ENCODE measurements around the gene NMT1.

The NMT1 gene

GRCh38 chr17:45060797-45061605 is at the start of gene NMT1:
Gene NMT1 (plus strand): TSS chr17:45061317. CDS start chr17:45061330, 13 bp downstream.
- Histone ChIP-seq H3K36me3 (ENCODE audit: insufficient read depth, low read length) (peaks cover 18% of the 10 kb centered on the region), H3K4me2 (ENCODE audit: insufficient read depth, low read length) (peak within 1 kb of the TSS; percentile 96), H4K20me1 (ENCODE audit: insufficient read depth, low read length) (peaks cover 20% of the 10 kb centered on the region), H3K79me2 (ENCODE audit: insufficient read depth, low read length) (peaks cover 75% of the 10 kb centered on the region), H3K27me3 (ENCODE audit: insufficient read depth, low read length, poor library complexity) (no peaks in the 10 kb centered on the region), H2AFZ (ENCODE audit: low read depth, low read length) (peak within 1 kb of the TSS; percentile 85), H3K9me3 (ENCODE audit: insufficient read depth, low read length, severe bottlenecking) (no peaks in the 10 kb centered on the region), H3K4me3 (ENCODE audit: low read depth in 1 of 2, low read length in 2 of 2) (peak within 1 kb of the TSS; percentile 75 to 85), H3K4me1 (ENCODE audit: insufficient read depth, low read length) (peaks cover 36% of the 10 kb centered on the region), H3K27ac (ENCODE audit: low read length) (peak within 1 kb of the TSS; percentile 95), H3K9ac (ENCODE audit: low read depth, low read length) (peak within 1 kb of the TSS; percentile 86)
- ATAC-seq (ENCODE audit: insufficient read depth, low read depth) (peak; percentile 88), DNase-seq (peak; percentile 99)
- no peak for TF ChIP-seq CTCF (IDR thresholded peaks at IDR 0.05; ENCODE audit: borderline replicate concordance, extremely low read depth, low read length, poor library complexity, severe bottlenecking)
- no peak for TF ChIP-seq EZH2 (IDR thresholded peaks at IDR 0.05; ENCODE audit: borderline replicate concordance, low read depth, low read length, severe bottlenecking)

- Histone ChIP-seq H3K4me3 (ENCODE audit: low read depth in 1 of 2, low read length in 2 of 2) (no peak overlapping the region), H3K27ac (ENCODE audit: low read length) (no peak overlapping the region), H2AFZ (ENCODE audit: low read depth, low read length) (no peak overlapping the region), H3K36me3 (ENCODE audit: insufficient read depth, low read length) (no peaks in the 10 kb centered on the region), H3K4me1 (ENCODE audit: insufficient read depth, low read length) (no peaks in the 10 kb centered on the region), H4K20me1 (ENCODE audit: insufficient read depth, low read length) (no peaks in the 10 kb centered on the region), H3K9ac (ENCODE audit: low read depth, low read length) (no peak overlapping the region), H3K4me2 (ENCODE audit: insufficient read depth, low read length) (no peak overlapping the region), H3K27me3 (ENCODE audit: insufficient read depth, low read length, poor library complexity) (no peaks in the 10 kb centered on the region), H3K79me2 (ENCODE audit: insufficient read depth, low read length) (no peaks in the 10 kb centered on the region), H3K9me3 (ENCODE audit: insufficient read depth, low read length, severe bottlenecking) (no peaks in the 10 kb centered on the region)
- DNase-seq = no peak
- TF ChIP-seq CTCF (IDR thresholded peaks at IDR 0.05; ENCODE audit: borderline replicate concordance, extremely low read depth, low read length, poor library complexity, severe bottlenecking) = no peak
- TF ChIP-seq EZH2 (IDR thresholded peaks at IDR 0.05; ENCODE audit: borderline replicate concordance, low read depth, low read length, severe bottlenecking) = no peak
- no peak for ATAC-seq (ENCODE audit: insufficient read depth, low read depth)
Observed at GRCh38 chr17:45011767-45012166, 49.4 kb upstream of the NMT1 start.

- Histone ChIP-seq H3K79me2 (ENCODE audit: insufficient read depth, low read length) (no peaks in the 10 kb centered on the region), H3K4me1 (ENCODE audit: insufficient read depth, low read length) (peaks cover 3% of the 10 kb centered on the region), H3K4me2 (ENCODE audit: insufficient read depth, low read length) (no peak overlapping the region), H3K9me3 (ENCODE audit: insufficient read depth, low read length, severe bottlenecking) (no peaks in the 10 kb centered on the region), H3K9ac (ENCODE audit: low read depth, low read length) (no peak overlapping the region), H4K20me1 (ENCODE audit: insufficient read depth, low read length) (no peaks in the 10 kb centered on the region), H3K4me3 (ENCODE audit: low read depth in 1 of 2, low read length in 2 of 2) (no peak overlapping the region), H2AFZ (ENCODE audit: low read depth, low read length) (no peak overlapping the region), H3K27ac (ENCODE audit: low read length) (no peak overlapping the region), H3K36me3 (ENCODE audit: insufficient read depth, low read length) (no peaks in the 10 kb centered on the region), H3K27me3 (ENCODE audit: insufficient read depth, low read length, poor library complexity) (no peaks in the 10 kb centered on the region)
- TF ChIP-seq EZH2 (IDR thresholded peaks at IDR 0.05; ENCODE audit: borderline replicate concordance, low read depth, low read length, severe bottlenecking) = no peak
- TF ChIP-seq CTCF (IDR thresholded peaks at IDR 0.05; ENCODE audit: borderline replicate concordance, extremely low read depth, low read length, poor library complexity, severe bottlenecking) = no peak
- DNase-seq (no peak), ATAC-seq (ENCODE audit: insufficient read depth, low read depth) (no peak)
Observed at GRCh38 chr17:45013021-45013997, 47.8 kb upstream of the NMT1 start.
